ENCODE data around the gene SOX13. TPM values are rescaled to one million over a fixed set of nuclear protein-coding genes. Genes with fewer than 3 reads are reported as not detected.

Gene SOX13
- total RNA-seq, 1 experiment from 2014 or later, result 53.0 TPM

- intact Hi-C loops (cut with micrococcal nuclease; ENCODE audit: unreplicated experiment) (no loop called here), in situ Hi-C loops (cut with HindIII; ENCODE audit: low pct_unique_long_range_greater_than_20kb, low sequenced_read_pairs) (loop anchor here (25.0 kb wide), 1 partner anchor 269 kb away; the partner anchor contains the start of gene SNRPE)
- BruUV-seq (replicated peaks), result no TSS peak
- CTCF ChIA-PET, result interaction anchor here (0.6 to 1.1 kb wide), 2 partner anchors 11 to 345 kb away, joined by 3 to 5 read pairs; no protein-coding TSS in a partner anchor
- Histone ChIP-seq H3K27me3 (ENCODE audit: control insufficient read depth, insufficient read depth, low read length) (no peaks in the 10 kb centered on the region), H3K27ac (ENCODE audit: low read length) (no peak overlapping the region), H3K9me3 (ENCODE audit: control insufficient read depth, insufficient read depth, low read depth, low read length) (no peaks in the 10 kb centered on the region), H3K4me3 (ENCODE audit: low read depth in 2 of 2, low read length in 2 of 2) (no peak overlapping the region), H3K4me1 (ENCODE audit: control insufficient read depth, insufficient read depth, low read length) (peaks cover 29% of the 10 kb centered on the region), H3K36me3 (ENCODE audit: control insufficient read depth, insufficient read depth, low read length) (no peaks in the 10 kb centered on the region)
- ATAC-seq, result no peak
- POLR2A ChIA-PET, result interaction anchor here (0.5 kb wide), 1 partner anchor 1758 kb away, joined by 3 read pairs; no protein-coding TSS in a partner anchor
- no peak for DNase-seq (ENCODE audit: low read depth, low spot score)
- no peak for TF ChIP-seq SIN3A (IDR thresholded peaks at IDR 0.05; ENCODE audit: borderline replicate concordance, insufficient read depth, low read depth, low read length)
Measured at GRCh38 chr1:204130981-204131892, 58.3 kb downstream of the SOX13 start.

- Histone ChIP-seq H3K4me1 (ENCODE audit: control insufficient read depth, insufficient read depth, low read length) (peaks cover 25% of the 10 kb centered on the region), H3K4me3 (ENCODE audit: low read depth in 2 of 2, low read length in 2 of 2) (no peak overlapping the region), H3K36me3 (ENCODE audit: control insufficient read depth, insufficient read depth, low read length) (no peaks in the 10 kb centered on the region), H3K9me3 (ENCODE audit: control insufficient read depth, insufficient read depth, low read depth, low read length) (no peaks in the 10 kb centered on the region), H3K27ac (ENCODE audit: low read length) (no peak overlapping the region), H3K27me3 (ENCODE audit: control insufficient read depth, insufficient read depth, low read length) (no peaks in the 10 kb centered on the region)
- ATAC-seq (no peak), DNase-seq (ENCODE audit: low read depth, low spot score) (no peak)
- intact Hi-C loops (cut with micrococcal nuclease; ENCODE audit: unreplicated experiment), result no loop called here
- ChIA-PET POLR2A (no interaction called here), CTCF (interaction anchor here (0.6 to 0.7 kb wide), 2 partner anchors 274 to 344 kb away, joined by 3 to 4 read pairs; no protein-coding TSS in a partner anchor)
- in situ Hi-C loops (cut with HindIII; ENCODE audit: low pct_unique_long_range_greater_than_20kb, low sequenced_read_pairs), result loop anchor here (25.0 kb wide), 1 partner anchor 270 kb away; the partner anchor contains the start of gene SNRPE
- no TSS peak for BruUV-seq (replicated peaks)
- TF ChIP-seq, protein P1, sequence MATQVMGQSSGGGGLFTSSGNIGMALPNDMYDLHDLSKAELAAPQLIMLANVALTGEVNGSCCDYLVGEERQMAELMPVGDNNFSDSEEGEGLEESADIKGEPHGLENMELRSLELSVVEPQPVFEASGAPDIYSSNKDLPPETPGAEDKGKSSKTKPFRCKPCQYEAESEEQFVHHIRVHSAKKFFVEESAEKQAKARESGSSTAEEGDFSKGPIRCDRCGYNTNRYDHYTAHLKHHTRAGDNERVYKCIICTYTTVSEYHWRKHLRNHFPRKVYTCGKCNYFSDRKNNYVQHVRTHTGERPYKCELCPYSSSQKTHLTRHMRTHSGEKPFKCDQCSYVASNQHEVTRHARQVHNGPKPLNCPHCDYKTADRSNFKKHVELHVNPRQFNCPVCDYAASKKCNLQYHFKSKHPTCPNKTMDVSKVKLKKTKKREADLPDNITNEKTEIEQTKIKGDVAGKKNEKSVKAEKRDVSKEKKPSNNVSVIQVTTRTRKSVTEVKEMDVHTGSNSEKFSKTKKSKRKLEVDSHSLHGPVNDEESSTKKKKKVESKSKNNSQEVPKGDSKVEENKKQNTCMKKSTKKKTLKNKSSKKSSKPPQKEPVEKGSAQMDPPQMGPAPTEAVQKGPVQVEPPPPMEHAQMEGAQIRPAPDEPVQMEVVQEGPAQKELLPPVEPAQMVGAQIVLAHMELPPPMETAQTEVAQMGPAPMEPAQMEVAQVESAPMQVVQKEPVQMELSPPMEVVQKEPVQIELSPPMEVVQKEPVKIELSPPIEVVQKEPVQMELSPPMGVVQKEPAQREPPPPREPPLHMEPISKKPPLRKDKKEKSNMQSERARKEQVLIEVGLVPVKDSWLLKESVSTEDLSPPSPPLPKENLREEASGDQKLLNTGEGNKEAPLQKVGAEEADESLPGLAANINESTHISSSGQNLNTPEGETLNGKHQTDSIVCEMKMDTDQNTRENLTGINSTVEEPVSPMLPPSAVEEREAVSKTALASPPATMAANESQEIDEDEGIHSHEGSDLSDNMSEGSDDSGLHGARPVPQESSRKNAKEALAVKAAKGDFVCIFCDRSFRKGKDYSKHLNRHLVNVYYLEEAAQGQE (IDR thresholded peaks at IDR 0.05; ENCODE audit: insufficient read depth in 1 of 2, low read depth in 2 of 2, low read length in 1 of 2), result no peak
- TF ChIP-seq POLR2AphosphoS5 (IDR thresholded peaks at IDR 0.05; ENCODE audit: low read depth, low read length), result no peak
- TF ChIP-seq, protein P2, sequence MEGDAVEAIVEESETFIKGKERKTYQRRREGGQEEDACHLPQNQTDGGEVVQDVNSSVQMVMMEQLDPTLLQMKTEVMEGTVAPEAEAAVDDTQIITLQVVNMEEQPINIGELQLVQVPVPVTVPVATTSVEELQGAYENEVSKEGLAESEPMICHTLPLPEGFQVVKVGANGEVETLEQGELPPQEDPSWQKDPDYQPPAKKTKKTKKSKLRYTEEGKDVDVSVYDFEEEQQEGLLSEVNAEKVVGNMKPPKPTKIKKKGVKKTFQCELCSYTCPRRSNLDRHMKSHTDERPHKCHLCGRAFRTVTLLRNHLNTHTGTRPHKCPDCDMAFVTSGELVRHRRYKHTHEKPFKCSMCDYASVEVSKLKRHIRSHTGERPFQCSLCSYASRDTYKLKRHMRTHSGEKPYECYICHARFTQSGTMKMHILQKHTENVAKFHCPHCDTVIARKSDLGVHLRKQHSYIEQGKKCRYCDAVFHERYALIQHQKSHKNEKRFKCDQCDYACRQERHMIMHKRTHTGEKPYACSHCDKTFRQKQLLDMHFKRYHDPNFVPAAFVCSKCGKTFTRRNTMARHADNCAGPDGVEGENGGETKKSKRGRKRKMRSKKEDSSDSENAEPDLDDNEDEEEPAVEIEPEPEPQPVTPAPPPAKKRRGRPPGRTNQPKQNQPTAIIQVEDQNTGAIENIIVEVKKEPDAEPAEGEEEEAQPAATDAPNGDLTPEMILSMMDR (IDR thresholded peaks at IDR 0.05), result no peak
Measured at GRCh38 chr1:204131978-204132377, 59.1 kb downstream of the SOX13 start.

DNA sequence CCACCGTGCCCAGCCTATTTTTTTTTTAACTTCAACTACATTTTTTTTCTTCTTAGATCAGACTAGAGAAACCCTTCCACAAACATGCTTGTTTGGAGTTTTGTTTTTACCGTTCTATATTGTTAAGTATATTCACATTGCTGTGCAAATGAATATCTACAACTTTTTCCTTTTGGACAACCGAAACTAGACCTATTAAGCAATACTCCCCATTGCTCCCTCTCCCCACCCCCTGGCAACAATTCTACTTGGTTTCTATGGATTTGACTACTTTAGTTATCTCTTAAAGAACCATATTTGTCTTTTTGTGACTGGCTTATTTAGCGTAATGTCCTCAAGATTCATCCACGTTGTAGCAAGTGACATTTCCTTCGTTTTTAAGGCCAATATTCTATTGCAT lies 59.8 kb downstream of the SOX13 start:
- ChIA-PET POLR2A (interaction anchor here (0.8 kb wide), 1 partner anchor 264 kb away, joined by 3 read pairs; no protein-coding TSS in a partner anchor), CTCF (interaction anchor here (0.7 kb wide), 2 partner anchors 29 to 274 kb away, joined by 3 to 4 read pairs; no protein-coding TSS in a partner anchor)
- in situ Hi-C loops (cut with HindIII; ENCODE audit: low pct_unique_long_range_greater_than_20kb, low sequenced_read_pairs), result loop anchor here (25.0 kb wide), 1 partner anchor 270 kb away; the partner anchor contains the start of gene SNRPE

More for the DNA sequence above, 59.8 kb downstream of the SOX13 start:
- Histone ChIP-seq H3K36me3 (ENCODE audit: control insufficient read depth, insufficient read depth, low read length) (no peaks in the 10 kb centered on the region), H3K27me3 (ENCODE audit: control insufficient read depth, insufficient read depth, low read length) (no peaks in the 10 kb centered on the region), H3K27ac (ENCODE audit: low read length) (no peak overlapping the region), H3K4me3 (ENCODE audit: low read depth in 2 of 2, low read length in 2 of 2) (no peak overlapping the region), H3K9me3 (ENCODE audit: control insufficient read depth, insufficient read depth, low read depth, low read length) (no peaks in the 10 kb centered on the region), H3K4me1 (ENCODE audit: control insufficient read depth, insufficient read depth, low read length) (peaks cover 24% of the 10 kb centered on the region)
- DNase-seq (ENCODE audit: low read depth, low spot score) (no peak), ATAC-seq (no peak)
- TF ChIP-seq, protein P1 (IDR thresholded peaks at IDR 0.05; ENCODE audit: insufficient read depth in 1 of 2, low read depth in 2 of 2, low read length in 1 of 2), result no peak
- TF ChIP-seq POLR2AphosphoS5 (IDR thresholded peaks at IDR 0.05; ENCODE audit: low read depth, low read length) (no peak), TCF7L2 (IDR thresholded peaks at IDR 0.05; ENCODE audit: low read depth, low read length) (no peak)
- BruUV-seq (replicated peaks), result no TSS peak
- intact Hi-C loops (cut with micrococcal nuclease; ENCODE audit: unreplicated experiment), result no loop called here

Data from Panc1 (cell line).